SK-N-MC (cell line): Measurements from ENCODE around the gene CABP4.

Source experiments
- DNase-seq: peaks from one replicate; pipeline ENCODE4 v3.0.0-alpha.2; 2011; ENCODE audit warnings: low read depth, low spot score
- H3K27ac ChIP-seq: fragments of 200-600 bp; sonication (generic); 2 replicates; pipeline ENCODE4 v1.5.1; 2016; ENCODE audit warnings: mixed run types
- H3K36me3 ChIP-seq: fragments of 200-600 bp; sonication (generic); 2 replicates; pipeline ENCODE4 v1.6.1; 2017; ENCODE audit warnings: antibody characterized with exemption, low read length, mixed read lengths; ENCODE audit not compliant: insufficient read depth
- H3K4me3 ChIP-seq: fragments of 200-600 bp; sonication (generic); 2 replicates; pipeline ENCODE4 v1.5.1; 2016
- H3K9ac ChIP-seq: fragments of 200-600 bp; sonication (generic); 2 replicates; pipeline ENCODE4 v1.8.0; 2017; ENCODE audit warnings: mixed run types, mixed read lengths; ENCODE audit not compliant: insufficient read length
- H3K9me3 ChIP-seq: fragments of 200-600 bp; sonication (generic); 2 replicates; pipeline ENCODE4 v1.6.1; 2017; ENCODE audit warnings: low read depth, mild to moderate bottlenecking, antibody characterized with exemption, low read length, moderate library complexity, mixed read lengths
- EZH2 ChIP-seq: fragments of 200-600 bp; sonication (generic); IDR thresholded peaks from one replicate; pipeline ENCODE4 v1.6.1; 2017; ENCODE audit warnings: antibody characterized with exemption
- FOXP2 ChIP-seq: optimal IDR thresholded peaks from 2 replicates; pipeline ENCODE3; 2011; ENCODE audit warnings: mild to moderate bottlenecking, moderate library complexity; ENCODE audit not compliant: insufficient read depth; ENCODE audit errors: extremely low read length, control extremely low read depth
- POLR2AphosphoS5 ChIP-seq: IDR thresholded peaks from 2 replicates; pipeline ENCODE4 v1.6.1; 2012; ENCODE audit warnings: mild to moderate bottlenecking, low read depth, low read length, borderline replicate concordance

CABP4 gene

DNA sequence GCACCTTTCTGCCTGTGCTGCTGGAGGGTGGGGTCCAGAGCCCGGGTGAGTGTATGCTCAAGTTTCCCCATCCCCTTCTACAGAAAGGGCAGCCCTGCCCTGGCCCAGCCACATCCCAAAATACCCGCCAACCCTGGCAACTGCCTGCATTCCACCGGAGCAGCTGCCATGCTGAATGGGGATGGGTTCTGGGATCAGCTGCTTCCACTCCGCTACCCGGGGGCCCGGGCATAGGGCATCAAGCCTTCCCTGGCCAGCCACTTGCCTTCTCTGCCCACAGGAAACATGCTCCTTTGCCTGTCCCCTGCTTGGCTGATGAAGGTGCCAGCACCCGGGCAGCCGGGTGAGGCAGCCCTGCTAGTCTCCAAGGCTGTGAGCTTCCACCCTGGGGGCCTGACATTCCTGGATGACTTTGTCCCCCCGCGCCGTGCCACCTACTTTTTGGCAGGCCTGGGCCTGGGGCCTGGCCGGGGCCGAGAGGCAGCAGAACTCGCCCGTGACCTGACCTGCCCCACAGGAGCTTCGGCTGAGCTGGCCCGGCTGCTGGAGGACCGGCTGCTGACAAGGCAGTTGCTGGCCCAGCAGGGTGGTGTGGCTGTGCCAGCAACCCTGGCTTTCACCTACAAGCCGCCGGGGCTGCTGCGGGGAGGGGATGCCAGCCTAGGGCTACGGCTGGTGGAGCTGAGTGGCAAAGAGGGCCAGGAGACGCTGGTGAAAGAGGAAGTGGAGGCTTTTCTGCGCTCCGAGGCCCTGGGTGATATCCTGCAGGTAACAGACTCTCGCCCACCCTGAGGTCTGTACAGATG lies 36.5 kb upstream of the CABP4 start:
- no peak overlapping the region for H3K9ac ChIP-seq
- H3K4me3 ChIP-seq, result no peak overlapping the region
- no peaks in the 10 kb centered on the region for H3K36me3 ChIP-seq
- DNase-seq, result no peak
- no peaks in the 10 kb centered on the region for H3K9me3 ChIP-seq
- no peak overlapping the region for H3K27ac ChIP-seq
- TF ChIP-seq EZH2 (no peak), FOXP2 (no peak), POLR2AphosphoS5 (no peak)

DNA sequence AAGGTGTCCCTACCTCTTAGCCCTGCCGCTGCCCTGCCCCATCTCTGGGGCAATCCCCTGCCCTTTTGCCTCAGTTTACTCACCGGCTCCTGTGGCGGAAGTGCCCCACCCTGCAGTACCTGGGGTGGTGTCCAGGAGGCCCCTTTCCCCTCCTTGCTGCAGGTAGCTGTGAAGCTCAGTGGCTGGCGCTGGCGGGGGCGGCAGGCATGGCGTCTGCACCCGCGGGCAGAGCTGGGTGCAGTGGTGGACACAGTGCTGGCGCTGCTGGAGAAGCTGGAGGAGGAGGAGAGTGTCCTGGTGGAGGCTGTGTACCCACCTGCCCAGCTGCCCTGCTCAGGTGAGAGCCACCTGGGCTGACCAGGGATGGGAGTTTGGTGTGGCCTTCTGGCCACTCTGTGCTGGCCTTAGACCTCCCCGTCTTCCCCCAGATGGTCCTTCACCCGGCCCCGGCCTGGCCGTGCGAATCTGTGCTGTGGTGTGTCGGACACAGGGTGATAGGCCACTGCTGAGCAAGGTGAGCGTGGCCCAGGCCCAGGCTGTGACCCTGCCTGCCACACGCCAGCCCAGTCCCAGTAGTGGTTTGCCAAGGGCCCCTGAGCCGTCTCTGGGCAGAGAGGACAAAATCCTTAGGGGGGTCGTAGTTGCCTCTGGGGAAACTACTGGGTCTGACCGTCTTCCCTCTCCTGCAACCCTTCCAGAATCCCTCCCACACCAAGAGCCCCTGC lies 35.7 kb upstream of the CABP4 start:
- Histone ChIP-seq H3K9ac (no peak overlapping the region), H3K27ac (no peak overlapping the region), H3K9me3 (no peaks in the 10 kb centered on the region), H3K4me3 (no peak overlapping the region), H3K36me3 (no peaks in the 10 kb centered on the region)
- TF ChIP-seq EZH2, result no peak
- no peak for TF ChIP-seq FOXP2
- TF ChIP-seq POLR2AphosphoS5, result no peak
- DNase-seq, result no peak

DNA sequence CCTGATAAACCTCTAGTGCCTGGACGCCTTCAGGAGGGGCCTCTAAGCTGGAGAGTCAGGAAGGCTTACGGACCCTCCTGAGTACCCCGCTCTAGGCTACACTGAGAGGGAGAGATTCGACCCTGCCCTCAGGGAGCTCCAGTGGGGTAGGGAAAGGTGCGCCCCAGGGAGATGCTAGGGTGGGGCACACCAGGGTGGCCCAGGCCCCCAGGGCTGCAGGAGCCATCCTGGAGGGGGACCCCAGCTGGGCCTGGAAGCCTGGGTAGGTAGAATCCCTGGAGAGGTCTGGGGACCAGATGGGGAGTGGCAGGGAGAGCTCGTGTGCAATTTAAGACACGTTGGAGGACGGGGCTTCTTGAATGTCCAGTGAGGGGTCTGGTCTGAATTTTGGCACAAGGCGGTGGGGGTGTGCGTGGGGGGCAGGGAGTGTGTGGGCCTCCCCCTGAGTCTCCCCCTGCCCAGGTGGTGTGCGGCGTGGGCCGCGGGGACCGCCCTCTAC lies 35.0 kb upstream of the CABP4 start:
- no peak for DNase-seq
- H3K9me3 ChIP-seq, result no peaks in the 10 kb centered on the region
- no peak overlapping the region for H3K9ac ChIP-seq
- H3K36me3 ChIP-seq, result no peaks in the 10 kb centered on the region
- no peak overlapping the region for H3K27ac ChIP-seq
- no peak for TF ChIP-seq EZH2
- no peak for TF ChIP-seq POLR2AphosphoS5
- TF ChIP-seq FOXP2, result no peak
- no peak overlapping the region for H3K4me3 ChIP-seq

DNA sequence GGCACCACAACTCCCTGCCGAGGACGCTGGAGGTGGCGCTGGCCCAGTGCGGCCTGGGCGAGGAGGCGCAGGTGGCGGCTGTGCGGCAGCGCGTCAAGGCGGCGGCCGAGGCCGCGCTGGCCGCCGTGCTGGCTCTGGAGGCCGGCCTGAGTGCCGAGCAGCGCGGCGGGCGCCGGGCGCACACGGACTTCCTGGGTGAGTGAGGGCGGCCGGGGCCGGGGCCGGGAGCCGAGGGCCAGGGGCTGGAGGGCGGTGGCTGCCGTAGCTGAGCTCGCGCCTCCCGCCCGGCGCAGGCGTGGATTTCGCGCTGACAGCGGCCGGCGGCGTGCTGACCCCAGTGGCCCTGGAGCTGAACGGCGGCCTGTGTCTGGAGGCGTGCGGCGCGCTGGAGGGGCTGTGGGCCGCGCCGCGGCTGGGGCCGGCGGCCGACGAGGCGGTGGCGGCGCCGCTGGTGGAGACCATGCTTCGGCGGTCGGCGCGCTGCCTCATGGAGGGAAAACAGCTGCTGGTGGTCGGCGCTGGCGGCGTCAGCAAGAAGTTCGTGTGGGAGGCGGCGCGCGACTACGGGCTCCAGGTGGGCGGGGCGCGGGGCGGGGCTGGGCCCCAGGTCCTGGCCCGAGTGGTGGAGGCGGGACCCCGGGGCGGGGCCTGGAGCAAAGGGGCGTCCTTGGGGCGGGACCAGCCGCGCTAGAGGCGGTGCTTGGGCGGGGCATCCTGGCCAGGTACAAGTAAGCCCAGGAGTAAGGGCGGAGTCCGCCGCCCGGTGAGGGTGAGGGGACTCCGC lies 34.3 kb upstream of the CABP4 start:
- TF ChIP-seq EZH2 (no peak), FOXP2 (peak; percentile 81), POLR2AphosphoS5 (peak; percentile 65; the same call in 1 of the 2 replicates)
- no peaks in the 10 kb centered on the region for H3K36me3 ChIP-seq

DNA sequence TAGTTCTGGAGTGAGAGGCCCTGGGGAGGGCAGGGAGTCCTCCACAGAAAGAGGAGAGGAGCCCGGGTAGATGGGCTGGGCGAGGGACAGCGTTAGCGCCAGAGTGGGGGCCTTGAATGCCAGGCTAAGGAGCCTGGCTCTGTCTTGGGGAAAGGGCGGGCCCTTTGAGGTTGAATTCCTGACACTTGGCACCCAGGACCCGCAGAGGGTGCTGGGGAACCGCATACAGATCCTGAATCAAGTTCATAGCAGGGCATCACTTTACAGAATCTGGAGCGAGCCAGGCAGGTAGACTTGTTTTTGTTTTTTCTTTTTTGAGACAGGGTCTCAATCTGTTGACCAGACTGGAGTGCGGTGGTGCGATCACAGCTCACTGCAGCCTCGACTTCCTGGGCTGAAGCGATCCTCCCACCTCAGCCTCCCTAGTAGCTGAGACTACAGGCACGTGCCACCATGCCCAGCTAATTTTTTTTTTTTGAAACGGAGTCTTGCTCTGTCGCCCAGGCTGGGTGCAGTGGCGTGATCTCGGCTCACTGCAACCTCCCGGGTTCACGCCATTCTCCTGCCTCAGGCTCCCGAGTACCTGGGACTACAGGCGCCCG lies 33.6 kb upstream of the CABP4 start:
- Histone ChIP-seq H3K9ac (no peak overlapping the region), H3K27ac (no peak overlapping the region), H3K36me3 (no peaks in the 10 kb centered on the region), H3K9me3 (no peaks in the 10 kb centered on the region), H3K4me3 (peak overlapping the region; percentile 42)
- TF ChIP-seq EZH2, result no peak
- TF ChIP-seq POLR2AphosphoS5, result no peak; the same call in 1 of the 2 replicates
- DNase-seq, result no peak

More for the DNA sequence above, 34.3 kb upstream of the CABP4 start:
- peak; percentile 37 for DNase-seq
- H3K9me3 ChIP-seq, result no peaks in the 10 kb centered on the region
- peak overlapping the region; percentile 66 for H3K9ac ChIP-seq
- H3K27ac ChIP-seq, result peak overlapping the region; percentile 71; the same call in 1 of the 2 replicates
- peak overlapping the region; percentile 67 for H3K4me3 ChIP-seq

DNA sequence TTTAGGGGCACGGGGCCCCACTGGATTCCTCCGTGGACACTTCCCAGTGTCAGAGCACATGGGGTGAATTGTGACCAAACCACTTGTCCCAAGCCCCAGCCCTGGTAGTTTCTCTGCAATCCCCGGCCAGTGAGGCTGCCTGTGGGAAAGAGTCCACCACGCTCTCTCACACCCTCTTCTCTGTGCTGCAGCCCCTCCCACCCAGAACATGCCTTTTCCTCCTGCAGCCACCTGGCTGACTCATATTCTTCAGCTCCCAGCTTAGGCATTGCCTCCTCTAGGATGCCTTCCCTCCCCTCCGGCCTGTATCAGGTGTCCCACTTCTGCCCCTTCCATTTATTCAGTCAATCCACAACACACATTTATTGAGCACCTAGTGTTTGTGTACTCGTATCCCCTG lies 32.3 kb upstream of the CABP4 start:
- H3K27ac ChIP-seq, result no peak overlapping the region

DNA sequence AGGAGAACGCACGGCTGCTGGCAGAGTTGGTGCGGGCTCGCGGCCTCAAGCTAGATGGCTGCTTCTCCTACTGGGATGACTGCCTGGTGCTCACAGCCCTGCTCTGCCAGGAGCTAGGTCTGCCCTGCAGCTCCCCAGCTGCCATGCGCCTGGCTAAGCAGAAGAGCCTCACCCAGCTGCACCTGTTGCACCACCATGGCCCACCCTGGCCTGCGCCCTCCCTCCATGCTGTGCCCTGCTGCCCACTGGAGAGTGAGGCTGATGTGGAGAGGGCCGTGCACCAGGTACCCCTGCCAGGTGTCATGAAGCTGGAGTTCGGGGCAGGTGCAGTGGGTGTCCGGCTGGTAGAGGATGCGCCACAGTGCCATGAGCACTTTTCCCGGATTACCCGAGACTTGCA lies 31.7 kb upstream of the CABP4 start:
- TF ChIP-seq POLR2AphosphoS5, result no peak
- no peak for TF ChIP-seq EZH2
- no peak for TF ChIP-seq FOXP2
- Histone ChIP-seq H3K36me3 (no peaks in the 10 kb centered on the region), H3K9me3 (no peaks in the 10 kb centered on the region), H3K4me3 (no peak overlapping the region), H3K9ac (no peak overlapping the region), H3K27ac (no peak overlapping the region)
- DNase-seq, result no peak

More for the DNA sequence above, 32.3 kb upstream of the CABP4 start:
- H3K4me3 ChIP-seq, result no peak overlapping the region
- H3K36me3 ChIP-seq, result no peaks in the 10 kb centered on the region
- DNase-seq, result no peak
- no peak overlapping the region for H3K9ac ChIP-seq
- TF ChIP-seq POLR2AphosphoS5 (no peak), EZH2 (no peak), FOXP2 (no peak)
- no peaks in the 10 kb centered on the region for H3K9me3 ChIP-seq
